Measurements from ENCODE around the gene HTT.

HTT gene

DNA sequence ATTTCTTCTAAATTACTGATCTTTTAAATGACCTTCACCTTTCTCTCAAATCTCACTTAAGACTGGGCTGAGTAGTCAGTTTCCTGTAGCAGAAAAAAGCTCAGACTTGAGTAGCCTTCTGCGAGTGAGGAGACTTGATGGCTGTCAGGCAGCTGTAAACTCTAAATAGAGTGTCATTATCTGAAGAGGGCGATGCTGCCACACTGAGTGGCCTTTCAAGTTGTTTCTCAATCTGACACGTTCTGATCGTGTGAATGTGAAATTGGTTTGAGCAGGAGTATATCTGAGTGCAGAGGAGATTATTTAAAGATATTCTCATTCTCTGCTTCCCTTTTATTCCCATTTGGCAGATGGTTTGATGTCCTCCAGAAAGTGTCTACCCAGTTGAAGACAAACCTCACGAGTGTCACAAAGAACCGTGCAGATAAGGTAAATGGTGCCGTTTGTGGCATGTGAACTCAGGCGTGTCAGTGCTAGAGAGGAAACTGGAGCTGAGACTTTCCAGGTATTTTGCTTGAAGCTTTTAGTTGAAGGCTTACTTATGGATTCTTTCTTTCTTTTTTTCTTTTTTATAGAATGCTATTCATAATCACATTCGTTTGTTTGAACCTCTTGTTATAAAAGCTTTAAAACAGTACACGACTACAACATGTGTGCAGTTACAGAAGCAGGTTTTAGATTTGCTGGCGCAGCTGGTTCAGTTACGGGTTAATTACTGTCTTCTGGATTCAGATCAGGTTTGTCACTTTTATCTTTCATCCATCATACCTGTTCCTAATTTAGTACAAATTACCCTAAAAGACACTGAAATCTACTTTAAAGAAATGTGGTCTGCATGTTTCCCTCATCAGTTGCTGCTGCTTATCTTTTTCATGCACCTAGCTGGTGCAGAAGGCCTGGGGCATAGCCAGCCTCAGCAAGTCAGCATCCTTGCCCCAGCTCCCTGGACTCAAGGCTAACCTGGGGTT lies 100.2 kb downstream of the HTT start:
- no peak for DNase-seq (ENCODE audit: low read depth, low spot score)

DNA sequence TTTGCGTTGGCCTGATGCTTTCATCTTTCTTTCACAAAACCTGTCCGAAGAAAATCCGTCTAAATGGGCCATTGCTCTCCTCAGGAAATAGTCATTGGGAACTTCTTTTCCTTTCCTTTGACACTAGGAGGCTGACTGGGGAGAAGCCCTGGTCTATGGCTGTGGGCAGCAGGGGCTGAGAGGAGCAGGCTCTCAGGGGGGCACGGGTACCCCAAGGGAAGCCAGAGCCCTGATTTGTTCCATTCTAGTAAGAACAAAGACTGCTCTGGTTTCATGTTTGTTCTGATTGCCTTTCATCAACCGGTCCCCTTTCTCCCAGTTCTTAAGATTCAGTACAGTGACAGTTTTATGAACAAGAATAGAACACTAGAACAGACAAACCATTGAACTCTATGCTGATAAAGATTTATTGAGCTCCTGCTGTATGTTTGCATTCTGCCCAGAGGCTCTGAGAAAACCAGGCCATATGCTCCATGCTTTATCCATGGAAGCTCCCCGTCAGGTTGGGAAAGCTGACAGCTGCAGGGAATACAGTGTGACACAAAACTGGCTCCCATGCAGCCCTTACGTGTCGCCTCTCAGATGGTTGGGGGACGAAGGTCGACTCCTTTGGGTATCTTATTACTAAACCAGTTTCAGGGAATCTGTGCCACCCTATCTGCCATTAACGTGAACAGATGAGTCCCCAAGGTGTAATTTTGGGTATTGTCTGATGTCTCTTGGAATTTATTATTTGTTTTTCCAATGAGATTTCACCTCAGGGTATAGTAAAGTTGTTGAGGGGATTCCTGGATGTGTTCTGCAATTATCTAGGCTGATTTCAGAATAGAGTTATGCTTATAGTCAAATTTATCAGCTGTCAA lies 102.1 kb downstream of the HTT start:
- DNase-seq (ENCODE audit: low read depth, low spot score): no peak

DNA sequence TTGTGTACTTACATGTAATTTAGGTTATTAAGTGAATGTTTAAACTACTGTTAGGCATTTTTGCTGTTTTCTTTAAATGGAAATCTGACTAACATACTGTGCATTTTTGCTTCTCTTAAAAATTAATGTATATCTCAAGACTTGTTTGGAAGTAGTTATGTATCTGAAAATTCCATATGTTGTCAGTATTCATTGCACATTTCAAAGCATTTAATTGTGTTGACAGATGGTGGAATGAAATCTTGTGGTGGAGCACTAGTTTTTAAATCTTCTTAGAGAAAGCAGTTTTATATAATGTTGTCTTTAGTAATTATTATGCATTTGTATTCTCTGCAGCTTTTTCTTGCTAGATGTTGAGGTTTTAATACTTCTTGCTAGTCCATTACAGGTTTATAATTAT lies 102.9 kb downstream of the HTT start:
- no peak for DNase-seq (ENCODE audit: low read depth, low spot score)

DNA sequence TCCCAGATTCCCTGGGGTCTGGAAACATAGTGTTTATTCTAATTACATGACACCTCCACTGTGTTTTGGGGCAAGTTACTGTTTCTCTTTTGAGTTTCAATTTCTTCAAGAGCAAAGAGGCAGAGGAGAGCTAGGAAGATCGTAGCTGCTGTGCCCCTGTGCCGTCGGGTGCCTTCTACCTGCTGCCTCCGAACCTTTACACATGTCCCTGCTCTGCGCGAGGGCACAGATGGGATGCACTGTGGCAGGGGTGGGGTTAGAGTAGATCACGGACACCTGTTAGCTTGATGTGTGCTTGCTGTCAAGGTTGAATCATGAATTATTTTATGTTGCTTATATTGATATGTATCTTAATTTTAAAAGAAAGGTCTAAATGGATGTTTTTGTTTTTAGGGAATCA lies 103.4 kb downstream of the HTT start:
- no peak for DNase-seq (ENCODE audit: low read depth, low spot score)

DNA sequence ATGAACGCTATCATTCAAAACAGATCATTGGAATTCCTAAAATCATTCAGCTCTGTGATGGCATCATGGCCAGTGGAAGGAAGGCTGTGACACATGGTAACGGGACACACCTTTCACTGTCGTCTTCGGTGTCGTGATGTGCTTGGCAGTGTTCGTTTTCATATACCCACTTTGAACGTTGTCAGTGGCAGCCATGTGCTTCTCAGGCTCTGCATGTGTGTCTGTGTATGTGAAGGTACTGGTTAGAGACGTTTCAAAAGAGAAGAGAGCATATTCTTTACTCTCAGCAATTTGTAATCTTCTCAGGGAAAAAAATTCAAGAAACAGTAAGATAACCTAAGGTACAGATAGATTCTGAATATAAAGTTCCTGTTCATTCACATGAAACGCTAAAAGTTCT lies 103.9 kb downstream of the HTT start:
- no peak for DNase-seq (ENCODE audit: low read depth, low spot score)

DNA sequence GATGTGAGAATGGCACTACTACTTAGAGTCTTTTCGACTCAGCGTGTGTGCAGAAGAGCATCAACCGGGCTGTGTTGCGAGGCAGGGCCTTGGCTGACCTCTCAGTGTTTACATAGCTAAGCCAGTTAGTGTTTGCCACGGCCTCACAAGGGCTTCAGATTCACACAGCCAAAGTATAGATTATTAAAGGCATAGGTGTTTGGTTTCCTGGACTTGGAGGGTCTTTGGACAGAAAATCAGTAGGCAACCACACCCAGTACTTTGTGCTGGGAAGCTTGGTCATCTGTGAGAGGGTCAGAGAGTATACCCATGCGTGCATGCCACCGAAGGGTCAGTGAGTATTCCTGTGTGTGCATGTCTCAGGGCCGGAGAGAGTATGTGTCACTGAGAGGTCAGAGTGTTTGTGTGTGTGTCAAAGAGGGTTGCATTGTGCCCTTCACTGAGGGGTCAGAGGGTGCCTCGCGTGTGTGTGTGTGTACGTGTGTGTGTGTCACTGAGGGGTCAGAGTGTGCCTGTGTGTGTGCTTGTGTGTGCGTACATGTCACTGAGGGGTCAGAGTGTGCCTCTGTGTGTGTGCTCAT lies 104.7 kb downstream of the HTT start:
- DNase-seq (ENCODE audit: low read depth, low spot score): no peak

DNA sequence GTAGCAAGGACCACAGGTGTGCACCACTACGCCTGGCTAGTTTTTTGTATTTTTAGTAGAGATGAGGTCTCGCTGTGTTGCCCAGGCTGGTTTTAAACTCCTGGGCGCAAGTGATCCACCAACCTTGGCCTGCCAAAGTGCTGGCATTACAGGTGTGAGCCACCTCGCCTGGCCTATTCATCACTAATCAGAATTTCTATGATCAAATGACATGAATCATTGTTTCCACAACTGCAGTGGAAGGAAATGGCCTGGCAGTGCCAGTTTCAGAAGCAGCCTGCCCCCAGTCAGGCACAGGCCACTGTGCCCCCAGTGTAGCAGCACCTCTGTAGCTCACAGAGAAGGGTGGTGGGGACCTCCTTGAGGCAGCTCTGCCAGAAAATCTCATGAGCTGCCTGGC lies 108.5 kb downstream of the HTT start:
- DNase-seq (ENCODE audit: low read depth, low spot score): no peak

DNA sequence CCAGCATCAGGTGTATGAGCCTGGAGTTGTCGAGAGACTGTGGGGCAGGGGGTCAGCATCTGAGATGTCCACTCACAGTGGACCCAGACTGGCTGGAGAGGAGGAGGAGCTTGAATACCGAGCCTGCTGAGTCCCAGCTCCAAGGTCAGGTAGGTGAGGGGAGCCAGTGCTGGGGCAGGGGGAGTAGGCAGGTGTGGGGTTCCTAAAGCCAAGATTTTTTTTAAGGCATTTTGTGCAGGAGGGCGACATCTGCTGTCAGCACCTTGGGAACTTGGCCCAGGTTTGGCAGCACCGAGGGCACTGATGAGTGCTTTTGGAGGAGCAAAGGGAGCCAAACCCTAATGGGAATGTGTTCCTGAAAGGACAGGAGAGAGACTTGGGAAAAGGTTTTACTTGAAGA lies 110.2 kb downstream of the HTT start:
- DNase-seq (ENCODE audit: low read depth, low spot score): no peak

DNA sequence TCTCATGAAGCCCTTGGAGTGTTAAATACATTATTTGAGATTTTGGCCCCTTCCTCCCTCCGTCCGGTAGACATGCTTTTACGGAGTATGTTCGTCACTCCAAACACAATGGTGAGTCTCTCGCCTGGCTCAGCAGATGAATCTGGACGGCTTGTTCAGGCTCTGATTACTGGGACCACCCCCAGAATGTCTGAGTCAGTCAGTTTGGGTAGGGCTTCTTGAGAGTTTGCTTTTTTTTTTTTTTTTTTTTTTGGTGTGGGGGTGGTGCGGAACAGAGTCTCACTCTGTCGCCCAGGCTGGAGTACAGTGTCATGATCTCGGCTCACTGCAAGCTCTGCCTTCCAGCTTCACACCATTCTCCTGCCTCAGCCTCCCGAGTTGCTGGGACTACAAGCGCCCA lies 112.1 kb downstream of the HTT start:
- DNase-seq (ENCODE audit: low read depth, low spot score): no peak

DNA sequence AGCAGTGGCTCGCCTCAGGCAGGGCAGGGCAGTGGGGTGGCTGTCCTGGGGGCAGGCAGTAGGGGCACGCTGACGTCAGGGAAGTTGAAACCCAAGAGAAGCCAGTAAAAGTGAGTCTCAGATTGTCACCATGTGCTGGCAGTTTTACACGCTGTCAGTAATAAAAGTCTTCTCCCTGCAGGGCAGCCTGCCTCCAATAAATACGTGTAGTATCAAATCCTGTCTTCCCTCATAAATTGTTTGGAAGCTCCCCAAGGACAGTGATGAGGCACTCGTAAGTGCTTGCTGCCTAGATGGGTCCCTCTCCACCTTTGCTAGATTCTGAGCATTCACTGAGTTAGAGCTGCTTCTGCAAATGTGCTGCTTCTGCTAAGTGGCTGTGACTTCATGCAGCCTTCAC lies 113.6 kb downstream of the HTT start:
- DNase-seq (ENCODE audit: low read depth, low spot score): no peak

DNA sequence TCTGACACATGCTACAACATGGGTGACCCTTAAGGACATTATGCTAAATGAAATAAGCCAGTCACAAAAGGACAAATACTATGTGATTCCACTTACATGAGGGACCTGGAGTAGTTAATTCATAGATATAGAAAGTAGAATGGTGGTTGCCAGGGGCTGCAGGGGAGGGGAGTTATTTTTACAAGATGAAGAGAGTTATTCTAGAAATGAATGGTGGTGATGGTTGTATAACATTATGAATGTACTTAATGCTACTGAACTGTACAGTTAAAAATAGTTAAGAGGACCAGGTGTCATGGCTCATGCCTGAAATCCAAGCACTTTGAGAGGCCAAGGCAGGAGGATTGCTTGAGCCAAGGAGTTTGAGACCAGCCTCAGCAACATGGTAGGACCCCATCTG lies 115.0 kb downstream of the HTT start:
- no peak for DNase-seq (ENCODE audit: low read depth, low spot score)

DNA sequence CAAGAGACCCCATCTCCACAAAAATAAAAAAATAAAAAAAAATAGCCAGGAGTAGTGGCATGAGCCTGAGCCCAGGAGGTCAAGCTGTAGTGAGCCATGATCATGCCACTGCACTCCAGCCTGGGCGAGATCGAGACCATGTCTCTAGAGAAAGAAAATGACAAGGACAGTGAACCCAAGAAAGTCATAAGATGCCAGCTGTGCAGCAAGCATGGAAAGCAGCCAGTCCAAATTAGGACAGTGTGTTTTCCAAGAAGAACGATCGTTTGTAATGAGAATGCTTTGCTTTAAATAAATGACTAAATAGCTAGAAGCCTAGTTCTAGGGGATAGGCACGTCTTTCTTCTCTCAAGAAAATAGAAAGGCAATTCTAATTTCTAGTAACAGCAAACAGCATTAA lies 116.1 kb downstream of the HTT start:
- DNase-seq (ENCODE audit: low read depth, low spot score): no peak

DNA sequence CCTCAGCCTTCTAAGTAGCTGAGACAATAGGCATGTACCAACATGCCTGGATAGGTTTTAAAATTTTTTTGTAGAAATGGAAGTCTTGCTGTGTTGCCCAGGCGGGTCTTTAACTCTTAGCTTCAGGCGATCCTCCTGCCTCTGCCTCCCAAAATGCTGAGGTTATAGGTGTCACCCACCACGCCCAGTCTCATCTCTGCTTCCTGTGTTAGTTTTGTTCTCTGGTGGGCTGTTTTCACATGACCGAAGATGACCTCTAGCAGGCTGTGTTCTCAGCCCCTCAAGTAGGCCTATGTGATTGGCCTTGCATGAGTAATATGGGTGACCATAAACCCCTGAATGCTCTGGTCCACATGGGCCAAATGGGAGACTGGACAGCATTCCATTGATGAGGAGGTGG lies 117.7 kb downstream of the HTT start:
- DNase-seq (ENCODE audit: low read depth, low spot score): no peak

DNA sequence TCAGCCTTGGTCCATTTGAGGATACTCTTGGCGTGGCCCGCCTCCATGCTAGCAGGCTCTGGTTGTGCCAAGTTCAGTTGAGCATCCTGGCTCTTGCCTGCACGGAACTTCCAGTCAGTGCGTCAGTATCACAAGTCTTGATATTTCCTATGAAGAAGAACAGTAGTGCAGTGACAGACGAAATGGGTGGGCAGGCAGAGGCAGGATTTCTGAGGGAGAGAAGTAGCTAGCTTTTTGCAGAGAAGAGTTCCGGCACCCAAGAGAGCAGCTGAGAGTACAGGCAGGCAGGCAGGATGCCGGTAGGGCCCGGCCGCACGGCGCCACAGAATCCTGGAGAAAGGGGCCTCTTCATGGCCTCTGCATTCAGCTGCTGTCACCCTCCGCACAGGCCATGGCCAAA lies 118.3 kb downstream of the HTT start:
- no peak for DNase-seq (ENCODE audit: low read depth, low spot score)

DNA sequence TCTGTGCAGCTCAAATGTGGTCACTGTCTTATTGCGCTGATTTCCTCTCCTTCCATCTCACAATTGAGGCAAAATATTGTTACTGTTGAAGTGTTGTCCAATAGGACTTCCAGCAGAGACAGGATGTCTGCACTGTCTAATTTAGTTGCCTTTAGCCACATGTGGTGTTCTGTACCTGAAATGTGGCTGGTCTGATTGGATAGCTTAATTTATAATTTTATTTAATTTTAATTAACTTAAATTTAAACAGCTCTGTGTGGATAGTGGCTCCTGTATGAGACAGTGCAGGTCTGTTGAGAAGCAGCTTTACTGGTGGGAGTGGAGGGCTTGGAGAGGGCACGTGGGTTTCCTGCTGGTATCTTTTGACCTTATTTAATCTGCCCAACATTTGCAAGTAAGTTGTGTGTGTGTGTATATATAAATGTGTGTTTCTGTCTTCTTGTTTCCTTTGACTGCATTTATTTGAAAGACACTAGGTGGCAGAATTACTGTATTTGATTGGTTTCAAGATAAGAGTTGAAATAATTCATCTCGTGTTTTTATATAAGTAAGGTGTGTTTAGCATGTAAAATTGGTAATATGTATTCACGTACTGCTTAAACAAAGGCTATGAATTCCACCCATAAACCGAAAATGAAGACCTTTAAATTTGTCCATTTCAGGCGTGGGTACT lies 119.2 kb downstream of the HTT start:
- DNase-seq (ENCODE audit: low read depth, low spot score): no peak

DNA sequence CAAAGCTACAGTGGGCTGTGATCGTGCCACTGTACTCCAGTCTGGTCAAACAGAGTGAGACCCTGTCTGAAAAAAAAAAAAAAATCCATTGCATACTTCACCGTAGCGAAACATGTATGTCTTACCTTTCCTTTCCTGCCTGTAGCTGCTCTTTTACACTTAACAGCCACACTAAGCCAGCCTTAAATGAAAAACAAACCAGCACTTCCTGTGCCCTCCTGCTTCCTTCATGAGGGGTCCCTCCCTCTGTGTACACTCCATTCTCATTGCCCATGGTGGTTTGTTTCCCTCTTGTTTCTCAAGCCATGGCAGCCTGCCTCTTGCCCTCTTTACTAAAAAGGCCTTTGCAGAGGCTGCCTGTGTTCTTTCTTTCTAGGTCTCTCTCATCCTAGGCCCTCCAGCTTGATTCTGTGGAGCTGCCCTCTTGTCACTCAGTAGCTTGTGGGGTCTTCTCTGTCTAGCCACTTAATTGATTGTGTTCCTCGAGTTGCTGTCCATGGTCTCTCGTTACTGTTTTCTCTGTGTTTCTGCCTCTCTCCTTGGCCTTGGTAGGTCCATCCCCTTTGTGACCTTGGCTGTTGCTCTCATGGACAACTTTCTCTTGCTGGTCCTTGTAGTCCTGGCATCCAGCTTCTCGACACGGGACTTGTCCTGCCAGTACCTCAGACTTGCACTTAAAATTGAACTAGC lies 122.3 kb downstream of the HTT start:
- DNase-seq (ENCODE audit: low read depth, low spot score): no peak

DNA sequence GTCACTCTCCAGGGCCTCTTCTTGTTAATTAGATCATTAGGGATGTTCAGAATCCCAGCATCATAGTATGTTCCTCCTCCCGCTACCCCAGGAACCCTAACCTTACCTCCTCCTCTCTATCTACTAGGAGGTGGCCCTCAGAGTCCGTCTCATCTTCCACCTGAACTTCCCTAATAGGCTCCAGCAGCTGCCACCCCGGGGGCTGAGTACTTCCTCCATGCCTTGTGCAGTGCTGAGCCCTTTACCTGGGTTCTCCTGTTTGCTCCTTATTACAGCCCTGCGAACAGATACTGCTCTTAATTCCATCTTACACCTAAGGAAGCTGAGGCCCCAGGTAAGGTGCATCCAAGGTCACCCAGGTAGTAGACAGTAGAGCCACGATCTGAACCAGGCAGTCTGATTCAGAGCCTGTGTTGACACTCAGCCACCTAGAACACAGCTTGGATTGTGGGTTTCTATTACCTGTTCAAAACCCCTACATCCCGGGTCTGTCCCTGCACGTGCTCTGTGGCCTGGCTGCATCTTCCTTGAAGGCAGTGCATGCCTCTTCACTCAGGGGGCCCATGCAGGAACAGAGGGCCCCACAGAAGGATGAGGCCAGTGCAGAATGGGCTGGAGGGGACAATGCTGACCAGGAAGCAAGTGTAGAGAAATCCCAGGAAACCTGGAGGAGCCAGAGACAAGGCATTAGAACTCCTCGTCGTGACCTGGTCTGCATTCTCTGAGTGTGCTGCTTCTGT lies 123.1 kb downstream of the HTT start:
- DNase-seq (ENCODE audit: low read depth, low spot score): no peak

DNA sequence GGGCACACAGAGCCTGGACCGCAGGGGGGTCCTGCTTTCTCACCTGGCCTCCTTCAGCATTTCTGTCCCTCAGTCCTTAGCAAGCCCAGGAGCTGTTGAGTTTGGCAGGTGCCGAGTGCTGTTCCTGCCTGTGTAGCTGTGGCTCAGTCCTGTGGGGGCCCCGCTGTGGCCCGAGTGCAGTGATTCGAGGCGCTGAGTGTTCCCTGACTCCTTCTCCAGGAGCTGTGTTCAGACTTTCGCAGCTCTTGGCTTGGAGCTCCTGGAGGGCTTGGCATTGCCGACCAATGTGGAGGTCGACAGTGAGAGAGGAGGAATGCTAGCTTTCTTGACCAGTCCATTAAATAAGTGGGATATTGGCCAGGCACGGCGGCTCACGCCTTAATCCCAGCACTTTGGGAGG lies 124.4 kb downstream of the HTT start:
- DNase-seq (ENCODE audit: low read depth, low spot score): no peak

DNA sequence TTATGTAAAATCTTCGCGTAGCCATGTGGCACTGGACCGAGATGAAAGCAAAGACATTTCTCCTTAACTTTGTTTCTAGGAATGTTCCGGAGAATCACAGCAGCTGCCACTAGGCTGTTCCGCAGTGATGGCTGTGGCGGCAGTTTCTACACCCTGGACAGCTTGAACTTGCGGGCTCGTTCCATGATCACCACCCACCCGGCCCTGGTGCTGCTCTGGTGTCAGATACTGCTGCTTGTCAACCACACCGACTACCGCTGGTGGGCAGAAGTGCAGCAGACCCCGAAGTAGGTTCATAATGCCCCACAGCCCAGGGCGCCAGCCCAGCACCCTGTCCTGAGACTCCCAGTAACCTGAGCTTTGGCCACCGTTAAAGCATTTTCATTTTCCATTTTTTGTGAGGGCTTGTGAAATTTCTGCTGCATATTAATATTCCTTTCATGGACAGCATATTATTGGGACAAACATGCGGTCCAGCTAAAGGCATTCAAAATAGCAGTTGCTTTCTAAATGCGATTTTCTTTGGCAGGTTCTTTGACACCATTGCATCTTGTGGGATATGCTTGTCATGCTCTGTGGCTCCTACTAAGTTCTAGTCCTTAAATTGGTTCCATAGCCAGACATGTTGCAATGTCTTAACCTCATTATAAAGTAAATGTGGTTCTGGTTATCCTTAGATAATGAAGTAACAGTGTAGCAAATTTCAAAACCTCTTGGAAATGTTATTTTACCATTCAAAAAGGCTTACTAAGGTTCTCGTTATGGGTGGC lies 125.4 kb downstream of the HTT start:
- no peak for DNase-seq (ENCODE audit: low read depth, low spot score)

Data from smooth muscle cell of the brain vasculature (primary cell).